Epidermal melanocyte (primary cell): Measurements from ENCODE around the gene CYP2A7.
"Not testable (repeated sequence)": the region's sequence is repeated elsewhere in the genome, so short reads cannot be mapped to it uniquely, and the experiment has no call there.

ENCODE experiments used
- DNase-seq: peaks from one replicate; pipeline ENCODE4 v3.0.0; 2011; ENCODE audit warnings: low spot score; ENCODE audit not compliant: insufficient read length

Gene CYP2A7

GRCh38 chr19:40896843-40897789 lies 15.1 kb upstream of the CYP2A7 start:
- DNase-seq: not testable (repeated sequence)

GRCh38 chr19:40896418-40896796 lies 14.4 kb upstream of the CYP2A7 start:
- DNase-seq: no peak

- DNase-seq: no peak
Measured at GRCh38 chr19:40893112-40893511, 11.1 kb upstream of the CYP2A7 start.

- DNase-seq: no peak
Measured at GRCh38 chr19:40889366-40889765, 7.3 kb upstream of the CYP2A7 start.

- no peak for DNase-seq
Measured at GRCh38 chr19:40888191-40888590, 6.2 kb upstream of the CYP2A7 start.

- not testable (repeated sequence) for DNase-seq
Measured at GRCh38 chr19:40884187-40884931, 2.3 kb upstream of the CYP2A7 start.

- DNase-seq: not testable (repeated sequence)
Measured at GRCh38 chr19:40879349-40879748, 2.7 kb downstream of the CYP2A7 start.

- DNase-seq: not testable (repeated sequence)
Measured at GRCh38 chr19:40875526-40875951, 6.5 kb downstream of the CYP2A7 start.

- DNase-seq: not testable (repeated sequence)
Measured at GRCh38 chr19:40874874-40875273, 7.2 kb downstream of the CYP2A7 start.

- DNase-seq: not testable (repeated sequence)
Measured at GRCh38 chr19:40873873-40874272, 8.2 kb downstream of the CYP2A7 start.

- no peak for DNase-seq
Measured at GRCh38 chr19:40872209-40872608, 9.8 kb downstream of the CYP2A7 start.

GRCh38 chr19:40867701-40868100 lies 14.3 kb downstream of the CYP2A7 start:
- DNase-seq: no peak

- not testable (repeated sequence) for DNase-seq
Measured at GRCh38 chr19:40864739-40865496, 17.1 kb downstream of the CYP2A7 start.

GRCh38 chr19:40862785-40863184 lies 19.2 kb downstream of the CYP2A7 start:
- peak; percentile 27 for DNase-seq

GRCh38 chr19:40862333-40862732 lies 19.7 kb downstream of the CYP2A7 start:
- DNase-seq: no peak

GRCh38 chr19:40858109-40858508 lies 23.9 kb downstream of the CYP2A7 start:
- DNase-seq: no peak

- DNase-seq: not testable (repeated sequence)
Measured at GRCh38 chr19:40852467-40853152, 29.4 kb downstream of the CYP2A7 start.

GRCh38 chr19:40850277-40850676 lies 31.8 kb downstream of the CYP2A7 start, which contains the start of gene CYP2A6:
Gene CYP2A6 (minus strand): TSS chr19:40850447. CDS start chr19:40850426, 21 bp downstream.
- not testable (repeated sequence) for DNase-seq

- not testable (repeated sequence) for DNase-seq
Measured at GRCh38 chr19:40846722-40847121, 35.3 kb downstream of the CYP2A7 start.

- DNase-seq: not testable (repeated sequence)
Measured at GRCh38 chr19:40843653-40844052, 38.4 kb downstream of the CYP2A7 start.
